HepG2 (cell line): ENCODE measurements around the gene ETS2. TPM values are rescaled to one million over a fixed set of nuclear protein-coding genes. Genes with fewer than 3 reads are reported as not detected.
A peak's percentile ranks its signal among the peaks of the same experiment; 100 is the strongest.

Experiments used
- DNMT3B ChIP-seq: conservative IDR thresholded peaks from 2 replicates; pipeline ENCODE4 v1.6.1; 2016; ENCODE audit warnings: missing biosample characterization, control low read depth
- ELF1 ChIP-seq: sonication (generic); formaldehyde crosslinking; IDR thresholded peaks from 2 replicates; pipeline ENCODE4 v1.4.0; 2020; ENCODE audit warnings: missing genetic modification reagents
- ELF3 ChIP-seq: IDR thresholded peaks from 2 replicates; pipeline ENCODE4 v1.6.1; 2016; ENCODE audit warnings: missing genetic modification reagents, missing compliant biosample characterization
- GATAD1 ChIP-seq: IDR thresholded peaks from 2 replicates; pipeline ENCODE4 v1.6.1; 2016; ENCODE audit warnings: missing genetic modification reagents, missing compliant biosample characterization
- HNF4G ChIP-seq, 2 experiments: sonication (generic) in 1 of 2; formaldehyde crosslinking in 1 of 2; IDR thresholded peaks; 2 replicates each; pipeline versions ENCODE4 v1.4.0 to v1.6.1; 2011 to 2020; ENCODE audit warnings: borderline replicate concordance in 2 of 2, low read depth in 2 of 2, mild to moderate bottlenecking in 2 of 2, low read length in 1 of 2, missing genetic modification reagents in 1 of 2, moderate library complexity in 1 of 2
- KDM3A ChIP-seq: IDR thresholded peaks from 2 replicates; pipeline ENCODE4 v1.6.1; 2018; ENCODE audit warnings: low read depth, missing compliant biosample characterization
- KDM5A ChIP-seq: fragments of 200-600 bp; sonication (generic); IDR thresholded peaks from 2 replicates; pipeline ENCODE4 v1.7.0; 2018; ENCODE audit warnings: antibody characterized with exemption, mild to moderate bottlenecking, low read length, borderline replicate concordance
- NFATC3 ChIP-seq: sonication (generic); formaldehyde crosslinking; IDR thresholded peaks from 2 replicates; pipeline ENCODE4 v1.5.1; 2020; ENCODE audit warnings: mild to moderate bottlenecking, missing genetic modification reagents
- NR1H2 ChIP-seq: sonication (generic); formaldehyde crosslinking; IDR thresholded peaks from 2 replicates; pipeline ENCODE4 v1.8.1; 2022; ENCODE audit warnings: low read depth, missing genetic modification reagents, borderline replicate concordance
- PAXIP1 ChIP-seq: sonication (generic); formaldehyde crosslinking; conservative IDR thresholded peaks from 2 replicates; pipeline ENCODE4 v1.4.0; 2020; ENCODE audit warnings: mild to moderate bottlenecking, missing genetic modification reagents, moderate library complexity
- RARG ChIP-seq: sonication (generic); formaldehyde crosslinking; IDR thresholded peaks from 2 replicates; pipeline ENCODE4 v1.4.0; 2020; ENCODE audit warnings: low read depth, mild to moderate bottlenecking, missing genetic modification reagents
- STAG1 ChIP-seq: sonication (generic); formaldehyde crosslinking; IDR thresholded peaks from 2 replicates; pipeline ENCODE4 v1.4.0; 2020; ENCODE audit warnings: missing genetic modification reagents
- TP53 ChIP-seq: sonication (generic); formaldehyde crosslinking; conservative IDR thresholded peaks from 2 replicates; pipeline ENCODE4 v1.4.0; 2020; ENCODE audit warnings: missing genetic modification reagents
- ZBTB34 ChIP-seq: sonication (generic); formaldehyde crosslinking; IDR thresholded peaks from 2 replicates; pipeline ENCODE4 v1.8.0; 2022; ENCODE audit warnings: mild to moderate bottlenecking, missing genetic modification reagents
- ZMYM3 ChIP-seq: sonication (generic); formaldehyde crosslinking; IDR thresholded peaks from 2 replicates; pipeline ENCODE4 v1.5.1; 2020; ENCODE audit warnings: mild to moderate bottlenecking, missing genetic modification reagents
- ZNF335 ChIP-seq: sonication (generic); formaldehyde crosslinking; IDR thresholded peaks from 2 replicates; pipeline ENCODE4 v1.4.0; 2020; ENCODE audit warnings: missing genetic modification reagents
- ZNF496 ChIP-seq: sonication (generic); formaldehyde crosslinking; IDR thresholded peaks from 2 replicates; pipeline ENCODE4 v1.8.1; 2023; ENCODE audit warnings: mild to moderate bottlenecking, moderate library complexity, missing genetic modification reagents; ENCODE audit not compliant: insufficient replicate concordance
- polyA plus RNA-seq, 8 experiments: library from polyadenylated mRNA; depleted of rRNA in 3 of 8; stranded (reverse) in 7 of 8; unstranded in 1 of 8; fragments of >200 nt; fragmentation: Illumina TruSeq in 4 of 8; extraction: Trizol in 4 of 8; gene quantifications; 2 replicates each; pipeline versions ENCODE4 v1.2.1 to v1.2.3, GENCODE V29; 2011 to 2016; ENCODE audit warnings: low read depth in 4 of 8, missing spikeins in 1 of 8, mixed read lengths in 1 of 8; ENCODE audit not compliant: insufficient read depth in 1 of 8
- total RNA-seq, 5 experiments: library from RNA; depleted of rRNA; stranded (reverse); fragments of >200 nt; fragmentation: Illumina TruSeq; extraction: Trizol; gene quantifications; 2 replicates each; pipeline ENCODE4 v1.2.3, GENCODE V29; 2016; ENCODE audit warnings: low read depth in 1 of 5
- TF ChIP-seq, protein P1 (sequence below): sonication (generic); formaldehyde crosslinking; IDR thresholded peaks from 2 replicates; pipeline ENCODE4 v1.5.0; 2020; ENCODE audit warnings: missing genetic modification reagents
- TF ChIP-seq, protein P2 (sequence below): sonication (generic); formaldehyde crosslinking; IDR thresholded peaks from 2 replicates; pipeline ENCODE4 v1.4.0; 2020; ENCODE audit warnings: missing genetic modification reagents, mild to moderate bottlenecking, borderline replicate concordance
- TF ChIP-seq, protein P3 (sequence below): sonication (generic); formaldehyde crosslinking; IDR thresholded peaks from 2 replicates; pipeline ENCODE4 v1.8.1; 2023; ENCODE audit warnings: mild to moderate bottlenecking, moderate library complexity, missing genetic modification reagents

The ETS2 gene
- total and polyA plus RNA-seq, 2 of the 13 experiments (the other 11 are each of a cell fraction or from before 2014, with no cell fraction given), result 24.6 to 64.4 TPM

DNA sequence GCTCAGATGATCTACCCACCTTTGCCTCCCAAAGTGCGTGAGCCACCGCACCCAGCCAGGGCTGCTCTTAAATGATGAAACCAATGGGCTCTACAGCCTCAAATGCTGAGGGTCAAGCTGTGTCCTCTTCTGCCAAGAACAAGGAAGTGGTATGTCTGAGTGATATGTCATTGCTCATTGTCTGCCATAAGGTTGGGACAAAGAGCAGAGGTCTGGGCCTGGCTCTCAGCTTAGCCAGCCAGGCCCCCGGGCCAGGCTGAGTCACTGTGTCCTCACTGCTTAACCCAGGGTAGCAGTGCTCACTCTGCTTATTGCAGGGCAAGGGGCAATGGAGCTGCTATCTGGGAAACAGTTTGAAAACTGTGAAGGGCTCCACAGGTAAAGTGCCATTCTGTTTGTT lies 8.3 kb upstream of the ETS2 start (continued):
- TF ChIP-seq, protein P1, sequence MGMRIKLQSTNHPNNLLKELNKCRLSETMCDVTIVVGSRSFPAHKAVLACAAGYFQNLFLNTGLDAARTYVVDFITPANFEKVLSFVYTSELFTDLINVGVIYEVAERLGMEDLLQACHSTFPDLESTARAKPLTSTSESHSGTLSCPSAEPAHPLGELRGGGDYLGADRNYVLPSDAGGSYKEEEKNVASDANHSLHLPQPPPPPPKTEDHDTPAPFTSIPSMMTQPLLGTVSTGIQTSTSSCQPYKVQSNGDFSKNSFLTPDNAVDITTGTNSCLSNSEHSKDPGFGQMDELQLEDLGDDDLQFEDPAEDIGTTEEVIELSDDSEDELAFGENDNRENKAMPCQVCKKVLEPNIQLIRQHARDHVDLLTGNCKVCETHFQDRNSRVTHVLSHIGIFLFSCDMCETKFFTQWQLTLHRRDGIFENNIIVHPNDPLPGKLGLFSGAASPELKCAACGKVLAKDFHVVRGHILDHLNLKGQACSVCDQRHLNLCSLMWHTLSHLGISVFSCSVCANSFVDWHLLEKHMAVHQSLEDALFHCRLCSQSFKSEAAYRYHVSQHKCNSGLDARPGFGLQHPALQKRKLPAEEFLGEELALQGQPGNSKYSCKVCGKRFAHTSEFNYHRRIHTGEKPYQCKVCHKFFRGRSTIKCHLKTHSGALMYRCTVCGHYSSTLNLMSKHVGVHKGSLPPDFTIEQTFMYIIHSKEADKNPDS (CRISPR knock-in tag), result no peak
- TF ChIP-seq RARG (CRISPR knock-in tag) (no peak), NR1H2 (CRISPR knock-in tag) (no peak), ELF1 (CRISPR knock-in tag) (peak; percentile 64), TP53 (CRISPR knock-in tag) (no peak), NFATC3 (CRISPR knock-in tag) (no peak), ELF3 (peak; percentile 97), KDM5A (no peak), ZMYM3 (peak; percentile 50; the same call in 1 of the 2 replicates), GATAD1 (CRISPR knock-in tag) (no peak), KDM3A (no peak), PAXIP1 (CRISPR knock-in tag) (peak; percentile 47; the same call in 1 of the 2 replicates), HNF4G (IDR thresholded peaks at IDR 0.05; ENCODE audit: borderline replicate concordance, low read depth, low read length) (no peak), HNF4G (CRISPR knock-in tag; IDR thresholded peaks at IDR 0.05; ENCODE audit: borderline replicate concordance, low read depth) (no peak), ZNF496 (CRISPR knock-in tag) (no peak), DNMT3B (no peak), ZNF335 (CRISPR knock-in tag) (0 out of 2 replicates have a peak, but pooled peaks have one; percentile 40), ZBTB34 (CRISPR knock-in tag) (no peak), STAG1 (CRISPR knock-in tag) (peak; percentile 21)
- TF ChIP-seq, protein P2, sequence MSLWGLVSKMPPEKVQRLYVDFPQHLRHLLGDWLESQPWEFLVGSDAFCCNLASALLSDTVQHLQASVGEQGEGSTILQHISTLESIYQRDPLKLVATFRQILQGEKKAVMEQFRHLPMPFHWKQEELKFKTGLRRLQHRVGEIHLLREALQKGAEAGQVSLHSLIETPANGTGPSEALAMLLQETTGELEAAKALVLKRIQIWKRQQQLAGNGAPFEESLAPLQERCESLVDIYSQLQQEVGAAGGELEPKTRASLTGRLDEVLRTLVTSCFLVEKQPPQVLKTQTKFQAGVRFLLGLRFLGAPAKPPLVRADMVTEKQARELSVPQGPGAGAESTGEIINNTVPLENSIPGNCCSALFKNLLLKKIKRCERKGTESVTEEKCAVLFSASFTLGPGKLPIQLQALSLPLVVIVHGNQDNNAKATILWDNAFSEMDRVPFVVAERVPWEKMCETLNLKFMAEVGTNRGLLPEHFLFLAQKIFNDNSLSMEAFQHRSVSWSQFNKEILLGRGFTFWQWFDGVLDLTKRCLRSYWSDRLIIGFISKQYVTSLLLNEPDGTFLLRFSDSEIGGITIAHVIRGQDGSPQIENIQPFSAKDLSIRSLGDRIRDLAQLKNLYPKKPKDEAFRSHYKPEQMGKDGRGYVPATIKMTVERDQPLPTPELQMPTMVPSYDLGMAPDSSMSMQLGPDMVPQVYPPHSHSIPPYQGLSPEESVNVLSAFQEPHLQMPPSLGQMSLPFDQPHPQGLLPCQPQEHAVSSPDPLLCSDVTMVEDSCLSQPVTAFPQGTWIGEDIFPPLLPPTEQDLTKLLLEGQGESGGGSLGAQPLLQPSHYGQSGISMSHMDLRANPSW, result no peak
- TF ChIP-seq, protein P3, sequence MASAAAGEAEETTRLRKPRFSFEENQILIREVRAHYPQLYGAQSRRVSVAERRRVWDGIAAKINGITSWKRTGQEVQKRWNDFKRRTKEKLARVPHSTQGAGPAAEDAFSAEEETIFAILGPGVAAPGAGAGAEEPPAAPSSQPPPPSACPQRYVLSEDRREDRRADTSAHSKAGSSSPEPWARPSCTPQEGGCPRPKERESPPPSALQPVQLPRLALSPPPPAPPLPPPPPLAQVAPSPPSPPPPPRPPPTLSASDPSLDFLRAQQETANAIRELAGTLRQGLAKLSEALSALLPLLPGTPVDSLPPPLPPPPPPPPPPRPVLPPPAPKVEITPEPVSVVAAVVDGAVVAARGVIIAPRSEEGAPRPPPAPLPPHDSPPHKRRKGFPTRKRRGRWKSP (CRISPR knock-in tag), result no peak
